Effector CD4-positive, alpha-beta T cell (primary cell): ENCODE data around the gene FBXW5.

Source experiments
- DNase-seq: peaks from one replicate; pipeline ENCODE4 v3.0.0-alpha.2; 2020

Gene FBXW5

GRCh38 chr9:136978073-136978864, 33.7 kb upstream of the FBXW5 start:
- peak; percentile 67 for DNase-seq

DNA sequence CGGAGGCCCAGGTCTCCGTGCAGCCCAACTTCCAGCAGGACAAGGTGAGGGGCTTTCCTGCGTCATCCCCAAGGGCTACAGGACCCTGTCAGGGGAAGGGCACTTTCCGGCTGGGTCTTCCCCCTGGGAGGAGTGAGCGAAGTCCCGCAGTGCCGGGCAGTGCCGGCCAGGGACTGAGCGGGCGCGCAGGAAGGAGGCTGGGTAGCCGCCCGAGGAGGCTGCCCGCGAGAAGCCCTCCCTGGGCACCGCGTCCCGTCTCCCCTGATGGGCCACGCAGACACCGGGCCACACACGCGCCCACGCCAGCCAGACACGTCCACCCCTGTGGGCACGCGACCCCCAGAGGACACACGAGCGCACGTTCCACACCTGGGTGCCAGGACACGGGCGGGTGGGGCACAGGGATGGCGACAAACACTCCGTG, 33.1 kb upstream of the FBXW5 start:
- no peak for DNase-seq

DNA sequence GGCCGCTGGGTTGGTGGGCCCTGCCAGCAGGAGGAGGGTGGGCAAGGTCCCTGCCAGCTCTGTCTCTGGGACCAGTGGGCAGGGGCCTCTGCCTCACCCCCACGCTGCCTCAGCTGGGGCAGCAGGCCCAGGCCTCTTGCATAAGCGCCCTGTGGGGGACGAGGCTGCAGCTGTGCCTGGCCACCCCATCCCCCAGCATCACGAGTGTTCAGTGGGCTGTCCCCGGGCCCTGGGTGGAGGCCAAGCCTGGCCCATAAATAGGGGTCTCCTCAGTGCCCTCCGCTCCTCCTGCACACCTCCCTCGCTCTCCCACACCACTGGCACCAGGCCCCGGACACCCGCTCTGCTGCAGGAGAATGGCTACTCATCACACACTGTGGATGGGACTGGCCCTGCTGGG, 32.7 kb upstream of the FBXW5 start, which contains the start of gene PTGDS:
Gene PTGDS (plus strand): TSS at position 282 of the 400 bp plus-strand sequence. CDS start 75 bp downstream, at position 357.
- DNase-seq = no peak

GRCh38 chr9:136975644-136976043, 31.1 kb upstream of the FBXW5 start:
- DNase-seq = no peak

DNA sequence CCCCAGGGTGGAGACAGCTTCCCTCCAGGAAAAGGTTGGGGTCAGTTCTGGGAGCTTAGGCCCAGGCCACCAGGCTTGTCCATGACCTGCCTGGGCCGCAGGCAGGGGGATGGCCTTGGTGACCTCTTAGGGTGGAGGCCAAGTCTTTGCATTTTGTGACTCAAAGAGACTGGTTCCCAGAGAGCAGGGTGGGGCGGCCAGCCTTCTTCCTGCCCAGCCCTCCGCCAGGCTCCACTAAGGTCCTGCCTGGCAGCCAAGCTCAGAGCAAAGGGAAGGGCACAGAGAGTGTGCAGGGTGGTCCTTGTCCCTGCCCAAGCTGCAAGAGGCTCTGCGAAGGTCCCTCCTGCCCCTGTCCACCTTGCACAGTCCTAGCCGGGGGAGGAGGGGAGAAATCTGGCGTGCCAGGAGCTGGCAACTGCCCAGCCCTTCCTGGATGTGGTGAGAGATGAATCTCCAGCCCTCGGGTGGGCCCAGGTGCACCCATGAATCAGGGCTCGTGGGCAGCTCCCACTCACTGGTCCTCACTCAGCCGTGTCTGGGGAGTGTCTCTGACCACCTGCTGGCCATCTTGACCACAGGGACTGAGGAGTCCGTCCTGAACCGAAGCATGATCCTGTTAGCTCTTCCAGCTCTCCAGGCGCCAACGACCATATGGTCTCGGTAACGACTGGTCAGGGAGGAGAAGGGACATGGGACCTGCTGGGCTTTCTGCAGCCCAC, 30.4 kb upstream of the FBXW5 start:
- DNase-seq = no peak

DNA sequence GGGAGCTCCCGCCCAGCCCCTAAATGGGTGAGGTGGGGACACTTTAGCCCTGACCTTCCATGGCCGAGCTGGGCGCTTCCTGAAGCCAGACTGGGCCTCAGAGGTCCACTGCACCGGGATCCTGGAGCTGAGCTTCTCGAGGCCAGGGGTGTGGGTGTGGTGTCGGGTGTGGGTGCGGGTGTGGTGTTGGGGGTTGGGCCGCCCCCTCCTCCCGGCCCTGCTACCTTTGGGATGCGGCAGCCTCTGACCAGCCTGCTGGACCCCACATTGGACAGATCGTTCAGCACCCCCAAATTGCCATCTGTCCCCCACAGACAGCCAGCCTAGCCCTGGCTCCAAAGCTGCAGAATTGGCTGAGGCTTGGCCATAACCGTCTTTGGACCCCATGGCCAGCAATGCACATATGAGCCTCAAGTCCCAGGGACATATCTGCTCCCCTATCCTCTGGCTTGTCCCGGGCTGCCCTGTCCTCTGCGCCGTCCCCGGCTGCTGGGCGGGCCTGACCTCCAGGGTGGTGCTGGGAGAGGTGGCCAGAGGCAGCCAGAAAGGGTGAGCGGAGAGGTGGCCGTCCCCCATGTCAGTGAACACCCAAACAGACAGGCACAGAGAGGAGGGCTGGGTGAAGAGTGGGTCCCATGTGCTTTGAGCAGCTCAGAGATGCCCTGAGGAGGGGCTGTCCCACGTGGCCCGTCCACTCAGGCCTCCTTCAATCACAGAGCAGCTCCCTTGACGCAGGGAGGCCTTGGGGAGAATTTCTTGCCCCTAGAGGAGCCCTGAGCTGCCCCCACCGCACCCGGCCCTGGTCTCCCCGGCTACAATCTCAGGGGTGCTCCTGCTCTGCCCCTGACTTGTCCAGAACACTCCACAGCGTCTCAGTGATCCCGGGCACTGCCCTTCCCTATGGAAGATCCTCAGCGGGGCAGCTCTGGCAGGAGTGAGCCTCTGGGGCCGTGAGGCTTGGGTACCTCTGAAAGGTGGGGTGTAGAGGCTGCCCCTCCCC, 29.4 kb upstream of the FBXW5 start:
- DNase-seq = no peak

- DNase-seq = no peak
Measured at GRCh38 chr9:136972743-136973142, 28.2 kb upstream of the FBXW5 start.

GRCh38 chr9:136972335-136972734, 27.8 kb upstream of the FBXW5 start:
- no peak for DNase-seq

GRCh38 chr9:136971746-136972145, 27.2 kb upstream of the FBXW5 start:
- DNase-seq = no peak

DNA sequence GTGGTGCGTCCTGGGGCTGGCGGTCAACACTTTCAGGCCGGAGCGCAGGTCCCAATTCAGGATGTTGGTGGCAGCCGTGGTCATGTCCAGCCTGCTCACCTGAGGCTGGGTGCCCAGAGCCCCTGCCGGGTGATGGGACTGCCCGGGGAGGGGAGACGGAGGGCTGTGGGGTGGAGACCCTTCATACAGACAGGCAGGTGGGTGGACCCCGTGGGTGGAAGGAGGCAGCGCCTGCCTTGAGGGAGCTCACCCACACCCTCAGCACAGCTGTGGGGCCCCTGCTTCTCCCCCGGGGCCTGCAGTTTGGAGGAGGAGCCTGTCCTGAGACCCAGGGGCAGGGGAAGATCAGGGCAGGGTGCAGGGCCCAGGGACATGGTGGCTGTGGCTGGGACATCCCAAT, 25.8 kb upstream of the FBXW5 start:
- DNase-seq = no peak

GRCh38 chr9:136969774-136970173, 25.2 kb upstream of the FBXW5 start:
- DNase-seq = no peak

- DNase-seq = no peak
Measured at GRCh38 chr9:136969150-136969549, 24.6 kb upstream of the FBXW5 start.

DNA sequence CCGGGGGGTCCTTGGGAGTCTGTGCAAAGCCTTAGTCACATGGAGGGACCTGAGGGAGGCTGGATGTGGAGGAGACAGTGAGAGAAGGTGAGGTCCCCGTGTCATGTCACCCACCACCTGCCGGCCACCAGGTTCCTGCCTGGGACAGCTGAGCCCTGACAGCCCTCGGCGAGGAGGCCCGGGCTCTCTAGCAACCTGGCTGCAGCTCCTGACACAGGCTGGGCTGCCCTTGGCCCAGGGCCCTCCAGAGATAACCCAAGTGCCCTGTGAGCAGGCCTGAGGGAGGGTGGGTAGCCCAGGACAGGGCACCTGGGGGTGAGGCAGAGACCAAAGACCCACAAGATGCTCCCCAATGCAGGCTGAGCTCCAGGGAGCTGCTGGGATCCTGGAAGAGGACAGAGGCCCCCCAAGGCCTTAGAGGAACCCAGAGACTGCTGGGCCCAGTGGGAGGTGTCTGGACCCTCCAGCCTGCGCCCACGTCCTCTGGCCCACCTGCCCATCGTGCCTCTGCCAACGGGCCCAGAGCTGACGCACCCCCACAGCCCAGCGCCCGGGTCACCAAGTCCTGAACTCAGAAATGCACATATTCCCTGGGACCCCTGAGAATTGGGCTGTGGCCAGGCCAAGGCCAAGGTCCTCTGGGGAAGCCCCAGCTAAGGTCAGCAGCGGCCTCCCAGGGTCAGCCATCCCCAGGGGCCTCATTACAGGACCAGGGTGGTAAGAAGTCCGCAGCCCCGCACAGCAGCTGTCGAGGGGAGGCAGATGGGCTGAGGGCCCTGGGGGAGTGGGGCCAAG, 24.0 kb upstream of the FBXW5 start:
- no peak for DNase-seq

DNA sequence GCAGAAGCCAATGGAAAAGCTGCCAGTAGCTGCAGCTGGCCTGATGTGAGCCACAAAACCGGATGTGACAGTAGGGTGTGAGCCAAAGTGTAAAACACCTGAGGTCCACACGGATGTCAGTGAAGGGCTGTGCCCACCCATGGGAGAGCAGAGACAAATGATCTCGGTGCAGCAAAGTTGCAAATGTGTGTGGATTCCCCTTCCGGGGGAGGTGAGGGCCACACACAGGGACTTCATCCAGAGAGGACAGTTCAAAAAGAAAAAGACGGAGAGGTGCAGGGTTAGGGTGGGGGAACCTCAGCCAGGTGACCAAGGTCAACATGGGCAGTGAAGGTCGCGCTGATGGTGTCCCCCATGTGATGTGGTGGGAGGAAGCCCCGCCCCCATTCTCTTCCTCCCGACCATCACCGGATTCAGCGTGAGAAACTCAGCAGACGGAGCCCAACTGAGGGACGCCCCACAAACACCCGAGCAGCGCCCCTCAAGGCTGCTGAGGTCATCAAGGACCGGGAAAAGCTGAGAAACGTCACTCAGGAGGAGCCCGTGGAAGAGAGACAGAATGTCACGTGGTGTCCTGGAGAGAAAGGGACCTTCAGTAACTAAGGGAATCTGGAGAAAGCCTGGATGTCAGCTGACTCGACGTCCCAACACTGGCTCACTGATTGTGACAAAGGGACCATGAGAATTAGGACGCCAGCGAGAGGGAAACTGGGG, 21.4 kb upstream of the FBXW5 start:
- DNase-seq = no peak

- DNase-seq = no peak
Measured at GRCh38 chr9:136964833-136965422, 20.4 kb upstream of the FBXW5 start.

DNA sequence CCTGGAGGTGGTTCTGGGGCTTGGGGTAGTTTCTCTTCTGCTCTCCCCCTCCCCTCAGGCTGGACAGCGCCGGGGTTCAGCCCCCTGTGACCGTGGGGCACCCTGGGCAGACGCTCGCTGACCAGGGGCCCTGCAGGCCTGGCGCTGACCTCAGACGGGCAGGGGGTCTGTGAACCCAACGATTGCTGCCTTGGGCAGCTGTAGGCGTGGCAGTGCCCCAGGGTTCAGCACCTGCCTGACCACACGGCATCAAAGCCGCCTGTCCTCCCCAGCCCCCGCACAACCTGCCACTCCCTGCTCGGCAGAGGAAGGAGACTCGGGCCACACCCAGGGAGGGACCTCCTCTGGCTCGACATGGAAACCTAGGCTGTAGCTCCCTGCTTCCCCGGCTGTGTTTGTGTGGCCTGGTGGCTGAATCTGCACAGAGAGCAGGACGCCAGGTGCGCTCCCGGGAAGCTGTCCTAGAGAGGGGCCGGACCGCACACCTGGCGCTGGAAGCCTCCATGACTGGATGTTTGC, 19.7 kb upstream of the FBXW5 start:
- DNase-seq = no peak

DNA sequence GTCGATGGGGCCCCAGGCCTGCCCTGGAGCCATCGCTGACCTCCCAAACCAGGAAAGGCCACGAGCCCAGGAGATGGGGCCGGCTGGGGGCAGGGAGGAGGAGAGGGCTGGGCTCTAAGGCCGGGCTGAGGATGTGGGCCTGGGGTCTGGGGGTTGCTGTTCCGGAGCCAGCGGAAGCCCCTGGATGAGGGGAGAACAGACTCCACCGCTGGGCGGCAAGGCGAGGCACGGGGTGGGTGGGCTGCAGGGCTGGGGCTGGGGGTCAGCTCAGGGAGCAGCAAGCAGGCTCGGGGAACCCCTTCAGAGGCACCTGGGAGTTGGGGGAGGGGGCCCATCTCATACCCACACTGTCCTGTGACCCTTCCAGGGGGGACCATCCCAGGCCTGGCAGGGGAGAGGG, 19.2 kb upstream of the FBXW5 start:
- no peak for DNase-seq

- DNase-seq = no peak
Measured at GRCh38 chr9:136963341-136963740, 18.8 kb upstream of the FBXW5 start.

- no peak for DNase-seq
Measured at GRCh38 chr9:136962701-136963248, 18.2 kb upstream of the FBXW5 start.

DNA sequence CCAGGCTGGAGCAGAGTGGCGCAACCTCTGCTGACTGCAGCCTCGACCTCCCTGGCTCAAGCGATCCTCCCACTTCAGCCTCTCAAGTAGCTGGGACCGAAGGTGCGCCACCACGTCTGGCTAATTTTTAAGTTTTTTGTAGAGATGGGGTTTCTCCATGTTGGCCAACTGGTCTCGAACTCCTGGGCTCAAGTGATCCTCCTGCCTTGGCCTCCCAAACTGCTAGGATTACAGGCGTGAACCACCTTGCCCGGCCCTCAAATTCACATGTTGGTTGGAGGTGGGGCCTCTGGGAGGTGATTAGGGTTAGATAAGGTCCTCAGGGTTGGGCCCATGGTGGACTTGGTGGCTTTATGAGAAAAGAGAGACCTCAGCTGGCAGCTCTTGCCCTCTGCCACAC, 17.6 kb upstream of the FBXW5 start:
- DNase-seq = no peak
